Activated CD8-positive, alpha-beta memory T cell treated with anti-CD3 and anti-CD28 coated beads for 4 hours (primary cell): ENCODE data around the gene RAMP3.
"Not testable (repeated sequence)": the region's sequence is repeated elsewhere in the genome, so short reads cannot be mapped to it uniquely, and the experiment has no call there.

Experiments used
- DNase-seq, 2 donors: peaks; one replicate each; pipeline ENCODE4 v3.0.0-alpha.2; 2020; ENCODE audit warnings: low read depth in 2 of 2

The RAMP3 gene

DNA sequence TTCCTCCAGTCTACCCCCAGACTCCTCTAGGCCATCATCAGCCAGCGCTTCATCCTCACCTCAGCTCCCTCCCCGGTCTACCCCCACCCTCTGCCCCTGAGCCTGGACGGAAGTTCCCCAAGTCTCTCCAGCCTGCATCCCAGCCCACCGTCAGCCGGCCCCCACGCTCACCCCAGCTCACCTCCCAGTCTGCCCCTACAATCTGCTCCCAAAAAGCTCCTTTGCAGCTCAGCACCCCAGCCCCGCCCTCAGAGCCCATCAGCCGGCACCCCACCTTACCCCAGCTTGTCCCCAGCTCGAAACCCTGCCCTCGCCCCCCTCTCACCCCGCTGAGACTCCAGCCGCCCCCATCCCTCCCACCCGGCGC lies 322 bp upstream of the RAMP3 start:
- DNase-seq = no peak

DNA sequence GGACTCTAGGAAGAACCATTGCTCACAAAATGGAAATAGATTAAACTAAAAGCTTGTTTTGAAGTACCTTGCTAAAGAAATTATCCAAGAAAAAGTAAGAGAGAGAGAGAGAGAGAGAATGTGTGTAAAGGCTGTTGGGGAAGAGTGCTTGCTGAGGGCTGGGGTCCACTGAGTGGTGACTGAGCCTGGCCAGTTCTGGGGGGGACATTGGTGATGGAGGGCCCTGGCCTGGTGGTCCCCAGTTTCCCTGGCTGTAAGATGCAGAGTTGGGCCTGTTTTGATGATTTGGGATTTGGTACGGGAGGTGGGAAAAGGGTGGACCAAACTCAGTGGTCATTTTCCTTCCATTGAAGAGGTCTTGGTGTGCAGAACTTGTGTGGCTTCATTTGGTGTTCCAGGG lies 880 bp downstream of the RAMP3 start:
- DNase-seq = no peak

GRCh38 chr7:45159296-45159695 lies 1.7 kb downstream of the RAMP3 start:
- DNase-seq = no peak

- no peak for DNase-seq
Observed at GRCh38 chr7:45160417-45160881, 2.9 kb downstream of the RAMP3 start.

GRCh38 chr7:45161138-45161537 lies 3.5 kb downstream of the RAMP3 start:
- DNase-seq = no peak

DNA sequence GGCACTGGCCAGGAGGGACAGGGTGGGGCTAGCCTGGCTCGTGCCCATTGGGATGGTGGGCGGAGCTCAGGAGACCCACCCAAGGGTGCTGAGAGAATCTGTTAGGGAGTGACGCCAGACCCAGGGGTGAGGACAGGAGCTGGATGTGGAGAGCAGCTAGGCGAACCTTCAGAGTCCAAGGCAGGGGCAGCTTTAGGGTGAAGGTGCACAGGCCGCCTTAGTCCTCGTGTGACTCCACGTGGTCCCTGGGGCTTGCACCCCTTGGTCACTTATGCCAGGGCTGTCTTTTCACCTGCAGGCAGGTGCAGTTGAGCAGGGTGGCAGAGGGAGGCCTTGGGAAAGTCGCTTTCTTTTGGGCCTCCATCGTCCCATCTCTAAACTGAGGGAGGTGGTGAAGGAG lies 4.3 kb downstream of the RAMP3 start:
- no peak for DNase-seq

DNA sequence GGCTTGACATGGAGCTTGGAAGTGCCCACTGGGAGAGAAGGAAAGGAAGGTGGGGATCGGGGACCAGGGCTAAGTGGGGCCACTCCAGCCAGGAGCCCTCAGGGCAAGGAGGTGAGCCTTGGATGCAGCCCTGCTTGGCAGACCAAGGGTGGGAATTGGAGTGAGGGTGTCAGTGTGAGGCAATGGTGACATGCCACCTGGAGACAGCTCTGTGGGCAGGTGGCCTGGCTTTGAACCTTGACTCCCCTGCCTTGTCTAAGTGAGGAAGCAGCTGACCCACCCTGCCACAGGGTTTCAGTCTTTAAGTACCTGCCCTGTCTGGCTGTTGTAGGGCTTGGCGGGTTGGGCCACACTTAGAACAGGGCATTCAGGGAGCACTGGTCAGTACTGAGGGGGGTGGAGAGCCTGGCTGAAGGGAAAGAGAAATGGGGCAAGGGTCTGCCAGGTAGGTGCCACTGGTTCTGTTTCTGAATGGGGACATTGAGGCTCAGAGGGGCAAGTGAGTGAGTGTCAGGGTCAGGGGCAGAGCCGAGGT lies 4.8 kb downstream of the RAMP3 start:
- DNase-seq = no peak

GRCh38 chr7:45162943-45163691 lies 5.5 kb downstream of the RAMP3 start:
- no peak for DNase-seq

DNA sequence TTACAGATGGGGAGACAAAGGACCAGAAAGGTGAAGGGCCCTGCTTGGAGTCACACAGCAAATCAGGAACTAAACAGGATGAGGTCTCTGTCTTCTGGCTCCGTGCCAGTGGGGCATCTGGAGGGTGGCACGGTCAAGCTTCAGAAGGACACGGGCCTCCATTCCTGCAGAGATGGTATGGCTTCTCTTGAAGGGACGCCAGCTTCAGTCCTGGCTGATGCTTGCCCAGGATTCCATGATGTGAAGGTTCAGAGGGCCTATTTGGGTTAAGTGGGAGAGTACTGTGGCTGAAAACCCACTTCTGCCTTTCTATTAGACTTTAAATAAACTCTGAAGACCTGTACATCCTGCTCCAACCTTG lies 6.1 kb downstream of the RAMP3 start:
- DNase-seq = no peak

GRCh38 chr7:45164271-45164670 lies 6.7 kb downstream of the RAMP3 start:
- DNase-seq = not testable (repeated sequence)

- DNase-seq = no peak
Observed at GRCh38 chr7:45165857-45166256, 8.3 kb downstream of the RAMP3 start.

GRCh38 chr7:45171946-45172345 lies 14.4 kb downstream of the RAMP3 start:
- no peak for DNase-seq

GRCh38 chr7:45173596-45174327 lies 16.2 kb downstream of the RAMP3 start:
- DNase-seq = no peak

- no peak for DNase-seq
Observed at GRCh38 chr7:45174328-45174610, 16.7 kb downstream of the RAMP3 start.

DNA sequence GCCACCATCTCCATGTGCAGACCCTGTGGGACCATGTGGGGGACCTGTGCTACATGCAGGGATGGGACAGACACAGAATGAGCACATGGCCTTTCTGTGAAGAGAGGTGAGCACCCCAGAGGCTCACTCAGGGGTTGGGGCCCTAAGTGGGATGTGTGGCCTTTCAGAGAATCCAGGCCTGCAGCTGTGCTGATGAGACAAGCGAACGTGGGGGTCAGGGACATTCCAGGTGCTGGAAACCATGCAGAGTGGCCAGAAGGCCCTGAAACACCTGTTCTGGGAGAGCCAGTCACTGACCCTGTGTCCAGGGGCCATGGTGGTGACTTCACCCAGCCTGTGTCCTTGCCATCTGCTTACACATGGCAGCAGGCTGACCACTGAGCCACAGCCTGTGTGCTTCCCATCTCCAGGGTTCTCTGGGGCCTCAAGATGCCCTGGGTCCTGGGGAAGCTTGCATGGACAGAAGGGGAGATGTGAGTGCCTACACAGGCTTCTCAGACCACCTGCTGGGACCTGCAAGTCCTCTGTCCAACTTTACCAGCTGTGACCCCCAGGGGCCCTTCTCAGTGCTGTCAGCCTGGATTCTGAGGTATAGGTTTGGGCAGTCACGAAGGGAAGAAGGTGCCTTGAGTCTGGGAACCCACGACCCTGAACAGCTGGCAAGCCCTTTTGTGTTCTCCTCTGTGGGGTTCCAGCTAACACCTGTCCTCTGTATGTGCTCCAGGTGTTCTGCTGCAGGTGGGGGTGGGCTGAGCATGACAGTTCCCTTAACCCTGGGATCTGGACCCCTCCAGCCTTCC lies 17.6 kb downstream of the RAMP3 start:
- no peak for DNase-seq

- DNase-seq = no peak
Observed at GRCh38 chr7:45176091-45176490, 18.5 kb downstream of the RAMP3 start.

GRCh38 chr7:45176886-45177731 lies 19.5 kb downstream of the RAMP3 start:
- no peak for DNase-seq

GRCh38 chr7:45177801-45178200 lies 20.2 kb downstream of the RAMP3 start:
- no peak for DNase-seq

DNA sequence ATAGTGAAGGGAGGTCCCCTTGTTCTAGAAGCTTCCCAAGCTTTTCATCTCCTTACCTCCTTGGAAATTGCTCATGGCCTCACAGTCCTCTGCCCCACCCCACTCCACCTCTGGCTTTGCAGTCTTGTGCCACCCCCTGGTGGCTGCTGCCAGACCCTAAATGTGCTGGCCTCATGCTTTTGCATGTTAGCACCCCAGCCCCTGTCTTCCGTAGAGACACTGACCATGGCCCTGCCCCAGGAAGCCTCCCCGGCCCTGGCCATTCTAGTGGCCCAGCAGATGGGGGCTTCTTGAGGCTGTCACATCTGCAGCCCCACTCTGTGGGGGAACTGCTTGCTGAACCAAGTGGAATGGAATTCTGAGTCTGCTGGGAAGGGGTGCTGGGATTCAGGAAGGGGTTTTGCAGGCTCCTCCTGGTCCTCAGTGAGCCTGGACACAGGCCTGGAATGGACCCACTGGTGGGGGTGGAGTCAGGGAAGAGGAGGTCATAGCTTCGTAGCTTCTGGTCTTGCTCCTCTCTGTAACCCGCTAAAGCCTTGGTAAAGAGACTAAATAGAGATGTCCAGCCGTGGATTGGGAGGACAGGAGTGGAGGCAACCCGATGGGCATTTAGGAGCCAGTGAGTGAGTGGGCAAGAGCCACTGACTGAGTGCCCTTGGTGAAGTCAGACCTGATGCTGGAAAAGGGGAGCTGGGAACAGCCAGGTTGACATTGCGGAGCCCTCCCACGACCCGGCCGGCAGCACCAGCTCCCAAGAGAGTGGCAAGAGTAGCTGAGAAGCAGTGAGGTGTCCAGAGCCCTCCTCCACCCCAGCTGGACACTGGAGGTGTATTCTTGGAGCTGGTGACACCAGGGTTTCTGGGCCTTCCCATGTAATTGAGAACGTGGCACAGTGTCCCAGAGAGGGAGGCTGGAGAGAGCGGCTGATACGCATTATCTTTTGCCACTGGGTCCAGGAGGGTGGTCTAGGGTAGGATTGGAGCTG lies 20.9 kb downstream of the RAMP3 start:
- no peak for DNase-seq

GRCh38 chr7:45179666-45180065 lies 22.1 kb downstream of the RAMP3 start:
- no peak for DNase-seq
